Raji (cell line): ENCODE results near the gene GNA12.

Experiments
- POLR2A ChIP-seq: IDR thresholded peaks from 2 replicates; pipeline ENCODE4 v1.6.1; 2011; ENCODE audit warnings: low read depth, low read length, control low read depth; ENCODE audit not compliant: insufficient read depth

GNA12 gene

DNA sequence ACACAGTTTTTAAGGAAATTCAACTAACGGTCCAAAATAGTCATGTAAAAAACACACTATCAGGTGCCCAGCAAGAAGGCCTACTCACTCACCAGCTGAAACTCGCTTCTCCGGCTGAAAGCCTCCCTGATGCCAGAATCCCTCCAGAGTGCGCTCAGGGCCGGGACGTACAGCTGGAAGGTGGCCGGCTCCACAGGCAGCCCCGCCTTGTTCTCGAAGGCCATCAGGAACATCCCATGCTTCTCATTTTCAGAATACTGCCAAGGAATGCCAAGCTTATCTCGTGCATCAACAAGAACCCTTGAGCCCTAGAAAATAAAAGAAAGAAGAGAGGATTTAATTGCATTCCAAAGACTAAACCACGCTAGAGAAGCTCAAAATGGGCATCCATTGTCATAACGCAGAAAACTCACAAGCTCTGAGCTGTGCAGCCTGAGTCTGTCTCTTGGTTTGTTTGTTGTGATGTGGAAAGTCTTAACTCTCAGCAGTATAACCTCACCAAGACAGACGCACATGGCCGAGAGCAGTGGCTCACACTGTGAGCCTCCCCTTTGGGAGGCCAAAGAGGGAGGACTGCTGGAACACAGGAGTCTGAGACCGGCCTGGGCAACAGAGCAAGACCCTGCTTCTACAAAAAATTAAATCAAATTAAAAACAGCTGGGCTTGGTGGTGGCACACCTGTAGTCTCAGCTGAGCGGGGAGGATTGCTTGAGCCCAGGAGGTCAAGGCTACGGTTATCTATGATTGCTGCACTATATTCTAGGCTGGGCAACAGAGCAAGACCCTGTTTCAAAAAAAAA is 49.1 kb downstream of the GNA12 start:
- no peak for TF ChIP-seq POLR2A

DNA sequence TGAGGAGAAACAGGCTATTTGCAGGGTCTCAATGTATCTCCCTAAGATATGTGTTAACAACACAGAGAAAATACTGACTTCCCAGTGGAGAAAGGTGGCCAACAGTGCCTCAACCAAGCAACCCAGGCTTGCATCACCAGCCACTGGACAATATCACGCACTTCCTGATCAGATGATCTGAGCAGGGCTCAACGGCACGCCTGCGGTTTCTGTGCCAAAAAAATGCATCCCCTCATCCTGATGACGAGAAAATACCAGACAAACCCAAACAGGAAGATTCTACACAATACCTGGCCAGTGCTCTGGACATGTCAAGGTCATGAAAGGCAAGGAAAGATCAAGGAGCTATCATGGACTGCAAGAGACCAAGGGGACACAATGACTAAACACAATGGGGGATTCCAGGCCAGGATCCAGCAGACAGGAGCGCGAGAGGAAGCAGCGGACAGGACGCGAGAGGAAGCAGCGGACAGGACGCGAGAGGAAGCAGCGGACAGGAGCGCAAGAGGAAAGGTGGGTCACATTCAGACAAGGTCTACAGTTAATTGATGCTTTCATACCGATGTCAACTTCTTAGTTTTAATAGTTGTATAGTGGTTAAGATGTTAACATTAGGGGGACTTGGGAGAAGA is 51.1 kb downstream of the GNA12 start:
- no peak for TF ChIP-seq POLR2A

DNA sequence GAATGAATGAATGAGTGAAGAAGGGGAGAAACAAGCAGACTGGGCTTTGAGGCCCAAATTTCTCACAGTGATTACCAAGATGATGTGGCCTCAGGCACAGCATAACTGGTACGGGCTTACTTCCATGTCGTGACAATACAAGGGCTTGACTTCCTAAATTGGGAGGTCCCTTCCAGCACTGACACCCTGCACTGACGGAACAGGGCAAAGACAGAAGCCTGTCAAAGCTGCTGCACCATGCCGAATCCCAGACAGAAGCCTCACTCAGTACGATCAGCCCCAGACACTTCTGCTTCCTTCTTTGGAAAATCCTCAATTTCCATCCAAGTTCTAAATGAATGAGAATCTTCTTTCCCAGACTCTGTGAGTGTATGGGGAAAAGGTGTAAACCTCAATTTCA is 51.9 kb downstream of the GNA12 start:
- TF ChIP-seq POLR2A = no peak

DNA sequence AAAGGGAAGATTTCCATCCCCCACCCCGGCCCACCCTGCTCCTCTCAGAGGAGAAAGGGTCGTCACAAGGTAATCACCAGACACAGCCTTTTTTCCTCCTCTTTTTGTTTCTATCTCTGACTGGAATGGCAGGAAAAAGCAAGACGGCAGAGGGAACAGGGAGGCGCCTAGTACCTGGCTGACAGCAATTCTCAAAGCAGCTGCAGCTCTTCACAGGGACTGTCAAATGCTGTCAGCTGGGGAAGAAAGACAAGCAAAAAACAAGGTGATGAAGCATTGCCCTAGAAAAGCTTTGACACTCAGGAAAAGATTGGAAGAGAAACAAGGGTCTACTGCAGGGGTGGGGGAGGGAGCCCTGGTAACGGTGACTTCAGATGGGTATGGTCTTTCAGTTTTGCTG is 52.7 kb downstream of the GNA12 start:
- TF ChIP-seq POLR2A = no peak

DNA sequence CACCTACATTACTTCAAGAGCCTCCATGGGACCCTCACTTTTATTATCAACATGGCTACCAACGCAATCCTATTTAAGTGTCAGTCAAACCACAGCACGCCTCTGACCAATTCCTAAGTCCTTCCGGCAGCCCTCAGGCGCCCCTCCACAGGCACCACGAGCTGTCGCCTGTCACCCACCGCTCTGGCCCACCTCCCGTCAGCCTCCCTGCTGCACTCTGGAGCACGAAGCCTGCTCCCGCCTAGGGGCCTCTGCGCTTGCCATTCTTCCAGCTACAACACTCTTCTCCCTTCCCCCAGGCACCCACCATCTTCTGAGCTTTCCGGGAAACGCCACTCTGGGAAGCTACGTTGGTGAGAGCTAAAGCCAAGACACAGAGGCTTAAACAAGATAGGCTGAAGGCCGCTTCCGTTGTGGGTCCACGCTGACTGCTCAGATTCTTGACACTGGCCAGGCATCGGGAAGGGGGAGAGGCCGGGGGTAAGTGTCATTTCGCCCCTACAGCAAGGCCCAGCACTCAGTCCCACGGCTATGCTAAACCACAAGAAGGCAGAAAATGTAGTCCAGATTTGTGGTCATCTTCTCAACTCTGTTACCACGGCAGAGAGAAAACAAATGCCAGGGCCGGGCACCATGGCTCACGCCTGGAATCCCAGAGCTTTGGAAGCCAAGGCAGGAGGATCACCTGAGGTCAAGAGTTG is 56.7 kb downstream of the GNA12 start:
- TF ChIP-seq POLR2A = no peak

DNA sequence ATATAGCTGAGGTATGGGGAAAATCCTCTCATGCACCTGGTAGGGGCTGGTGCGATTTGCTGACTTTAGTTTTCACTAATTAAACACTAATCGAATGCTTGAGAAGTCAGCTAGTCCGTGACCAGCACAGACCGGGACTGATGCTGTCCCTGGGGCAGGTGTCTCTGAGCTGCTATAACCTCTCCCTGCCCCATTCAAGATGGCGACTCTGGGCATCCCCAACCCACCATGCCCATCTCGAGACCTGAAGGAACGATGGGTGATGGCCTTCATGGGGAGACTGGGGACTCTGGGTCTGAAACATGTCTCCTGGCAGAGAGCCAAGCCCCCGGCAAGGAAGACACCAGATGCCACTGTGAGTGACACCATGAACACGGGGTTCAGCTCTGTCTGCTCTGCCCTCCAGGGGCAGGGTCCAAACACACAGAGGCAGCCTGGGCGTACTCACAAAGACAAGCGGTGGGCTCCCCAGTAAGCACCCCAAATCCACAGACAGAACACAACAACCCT is 57.4 kb downstream of the GNA12 start:
- TF ChIP-seq POLR2A = no peak

DNA sequence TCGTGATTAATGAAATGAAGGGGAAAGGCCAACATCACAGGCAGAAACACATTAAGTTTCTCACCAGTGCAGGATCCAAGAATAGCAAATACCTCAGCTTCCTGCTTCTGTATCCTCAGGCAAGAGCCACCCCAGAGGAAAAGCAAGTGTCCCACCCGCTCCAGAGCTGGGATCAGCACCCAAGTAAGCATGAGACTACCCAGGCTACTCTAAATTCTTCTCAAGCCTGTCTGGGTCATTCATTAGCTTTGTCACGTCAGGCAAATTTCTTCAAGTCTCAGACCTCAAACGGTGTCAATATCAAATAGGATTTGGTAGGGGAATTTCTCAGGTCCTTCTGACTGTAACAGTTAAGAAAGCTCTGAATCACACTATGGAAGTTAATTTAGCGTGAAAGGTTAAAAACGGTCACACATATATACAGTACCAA is 59.0 kb downstream of the GNA12 start:
- TF ChIP-seq POLR2A = no peak

DNA sequence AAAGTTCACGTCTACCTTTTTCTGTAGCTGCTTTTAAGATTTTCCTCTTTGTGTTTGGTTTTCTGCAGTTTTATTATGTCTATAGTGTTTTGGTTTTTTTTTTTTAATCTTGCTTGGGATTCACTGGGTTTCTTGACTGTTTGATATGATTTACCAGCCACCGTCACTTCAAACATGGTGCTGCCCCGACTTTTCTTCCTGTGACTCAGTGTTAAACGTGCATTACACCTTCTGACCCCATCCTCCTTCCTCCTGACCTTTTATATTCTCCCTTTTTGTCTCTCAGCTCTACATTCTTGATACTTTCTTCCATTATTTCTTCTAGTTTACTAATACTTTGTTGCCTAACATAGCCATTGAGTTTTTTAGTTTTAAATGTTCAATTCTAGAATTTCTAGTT is 61.5 kb downstream of the GNA12 start:
- TF ChIP-seq POLR2A = no peak

DNA sequence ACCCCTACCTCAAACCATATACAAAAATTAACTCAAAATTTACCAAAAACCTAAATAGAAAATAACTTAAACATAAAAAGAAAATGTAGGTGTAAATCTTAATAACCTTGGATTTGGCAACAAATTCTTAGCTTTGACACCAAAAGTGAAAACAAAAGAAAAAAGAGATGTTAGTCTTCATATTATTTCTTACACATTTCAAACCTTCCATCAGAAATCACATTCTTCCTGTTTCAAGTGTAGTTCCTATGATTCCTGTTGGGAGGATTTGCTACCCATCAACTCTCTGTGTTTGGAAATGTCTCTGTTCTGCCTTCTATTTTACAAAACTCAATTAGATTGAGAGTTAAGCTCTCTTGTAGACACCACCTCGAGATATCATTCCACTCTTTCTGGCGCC is 62.0 kb downstream of the GNA12 start:
- TF ChIP-seq POLR2A = no peak

DNA sequence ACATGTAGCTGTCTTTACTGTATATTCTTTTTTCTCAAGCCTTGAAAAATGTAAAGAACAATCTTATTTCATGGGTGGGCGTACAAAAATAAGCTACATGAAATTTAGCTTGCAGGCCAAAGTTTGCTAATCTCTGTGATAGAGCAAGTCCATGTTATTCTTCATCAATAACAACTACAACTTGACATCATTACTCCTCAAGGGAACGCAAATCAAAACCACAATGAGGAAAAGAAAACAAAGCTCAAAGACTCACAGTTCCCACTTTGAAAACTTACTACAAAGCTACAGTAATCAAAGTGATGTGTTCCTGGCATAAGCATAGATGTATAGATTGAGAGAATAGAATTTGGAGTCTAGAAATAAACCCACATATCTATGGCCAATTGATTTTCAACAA is 62.5 kb downstream of the GNA12 start:
- TF ChIP-seq POLR2A = no peak

DNA sequence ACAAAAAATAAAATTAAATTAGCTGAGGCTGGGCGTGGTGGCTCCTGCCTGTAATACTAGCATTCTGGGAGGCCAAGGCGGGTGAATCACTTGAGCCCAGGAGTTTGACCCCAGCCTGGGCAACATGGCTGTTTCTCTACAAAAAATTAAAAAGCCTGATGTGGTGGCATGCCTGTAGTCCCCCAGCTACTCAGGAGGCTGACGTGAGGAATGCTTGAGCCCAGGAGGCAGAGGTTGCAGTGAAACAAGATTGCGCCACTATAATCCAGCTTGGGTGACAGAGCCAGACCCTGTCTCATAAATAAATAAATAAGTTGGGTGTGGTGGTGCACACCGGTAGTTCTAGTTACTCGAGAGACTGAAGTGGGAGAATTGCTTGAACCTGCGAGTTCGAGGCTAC is 65.1 kb downstream of the GNA12 start:
- no peak for TF ChIP-seq POLR2A

DNA sequence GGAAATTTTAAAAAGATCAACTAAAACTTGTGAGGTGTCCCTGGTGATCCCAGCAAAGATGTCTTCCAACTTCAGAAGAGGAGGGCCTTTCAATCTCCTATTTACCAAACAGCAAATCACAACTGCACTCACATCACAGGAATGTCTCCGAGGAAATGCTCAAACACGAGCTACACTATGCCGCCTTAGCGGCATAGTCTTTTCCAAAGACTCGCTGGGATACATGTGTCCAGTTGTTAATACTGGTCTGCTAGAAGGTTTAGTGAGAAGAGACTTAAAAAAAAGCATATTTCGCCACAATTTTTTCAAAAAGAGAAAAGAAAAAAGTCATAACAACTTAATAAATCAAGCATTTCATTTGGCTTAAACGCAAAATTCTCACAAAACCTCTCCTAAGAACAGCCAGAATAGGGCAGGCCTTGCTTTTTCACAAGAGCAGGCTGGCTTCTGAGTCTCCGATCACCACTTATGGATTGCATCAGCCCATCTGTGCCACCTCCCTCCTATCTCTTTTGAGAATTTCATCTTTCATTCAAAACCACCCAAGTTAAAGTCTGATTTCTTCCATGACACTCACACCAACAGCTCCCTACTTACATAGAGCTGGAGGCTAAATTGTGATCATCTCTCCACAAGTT is 66.1 kb downstream of the GNA12 start:
- TF ChIP-seq POLR2A = no peak

DNA sequence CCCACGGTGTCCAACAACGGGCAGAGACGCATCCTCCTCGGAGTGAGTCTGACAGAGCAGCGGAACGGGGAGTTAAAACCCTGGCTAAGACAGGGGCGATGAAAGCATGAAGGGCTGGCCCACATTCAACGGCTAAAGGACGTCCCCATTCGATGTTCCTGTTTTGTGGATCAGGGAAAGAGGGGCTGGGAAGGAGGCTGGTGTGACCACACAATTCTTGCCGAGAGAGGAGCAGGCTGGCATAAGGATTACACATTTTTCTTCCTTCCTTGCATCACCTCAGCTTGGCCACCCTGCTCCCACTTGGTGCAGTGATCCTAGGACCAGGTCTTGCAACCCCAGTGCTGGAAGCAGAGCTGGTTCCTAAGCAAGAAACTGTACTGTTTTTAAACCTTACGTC is 67.7 kb downstream of the GNA12 start:
- TF ChIP-seq POLR2A = no peak

DNA sequence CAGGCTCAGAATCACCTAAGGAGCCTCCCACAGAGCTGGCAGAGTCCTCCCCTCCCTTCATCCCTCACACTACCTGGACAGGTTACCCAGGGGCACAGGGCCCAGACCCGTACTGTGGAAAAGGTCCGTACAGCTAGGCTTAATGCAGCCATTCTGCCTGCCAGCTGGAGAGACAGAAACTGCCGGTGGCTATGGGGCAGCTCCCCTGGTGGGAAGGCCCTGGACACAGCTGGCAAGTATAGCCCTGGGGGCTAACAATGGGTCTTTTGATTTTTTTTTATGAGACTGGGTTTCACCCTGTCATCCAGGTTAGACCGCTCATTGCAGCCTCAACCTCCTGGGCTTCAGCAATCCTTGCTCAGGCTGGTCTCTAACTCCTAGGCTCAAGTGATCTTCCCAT is 68.3 kb downstream of the GNA12 start:
- TF ChIP-seq POLR2A = no peak

DNA sequence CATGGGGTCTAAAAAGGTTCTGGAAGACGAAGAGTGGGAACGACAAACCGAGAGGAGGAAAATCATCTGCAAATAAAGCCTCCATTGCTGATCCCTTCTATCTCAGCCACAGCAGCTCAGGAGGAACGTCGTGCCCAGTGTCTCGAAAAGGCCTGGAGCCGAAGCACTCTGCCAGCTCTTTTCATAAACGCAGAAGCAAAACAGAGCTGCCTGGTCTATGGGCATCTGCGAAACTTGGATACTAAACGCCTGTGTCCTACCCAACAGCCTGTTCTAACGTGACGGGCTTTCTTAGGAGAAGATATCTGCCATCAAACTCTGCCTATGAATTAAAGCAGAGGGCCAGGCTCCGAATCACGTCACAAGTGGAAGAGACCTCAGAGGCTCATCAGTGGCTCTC is 68.7 kb downstream of the GNA12 start:
- no peak for TF ChIP-seq POLR2A
